NCI-H2196 (cell line): ENCODE measurements around the gene DTNB.
"Not testable (repeated sequence)": the region's sequence is repeated elsewhere in the genome, so short reads cannot be mapped to it uniquely, and the experiment has no call there.

Experiments
- DNase-seq: peaks from one replicate; lab custom pipeline; 2025; ENCODE audit not compliant: unreplicated experiment; lab: John Stamatoyannopoulos, UW

Gene DTNB

DNA sequence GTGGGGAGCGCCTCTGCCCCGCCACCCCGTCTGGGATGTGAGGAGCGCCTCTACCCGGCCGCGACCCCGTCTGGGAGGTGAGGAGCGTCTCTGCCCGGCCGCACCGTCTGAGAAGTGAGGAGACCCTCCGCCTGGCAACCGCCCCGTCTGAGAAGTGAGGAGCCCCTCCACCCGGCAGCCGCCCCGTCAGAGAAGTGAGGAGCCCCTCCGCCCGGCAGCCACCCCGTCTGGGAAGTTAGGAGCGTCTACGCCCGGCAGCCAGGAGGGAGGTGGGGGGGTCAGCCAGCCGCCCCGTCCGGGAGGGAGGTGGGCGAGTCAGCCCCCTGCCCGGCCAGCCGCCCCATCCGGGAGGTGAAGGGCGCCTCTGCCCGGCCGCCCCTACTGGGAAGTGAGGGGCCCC lies 39.6 kb downstream of the DTNB start:
- not testable (repeated sequence) for DNase-seq

DNA sequence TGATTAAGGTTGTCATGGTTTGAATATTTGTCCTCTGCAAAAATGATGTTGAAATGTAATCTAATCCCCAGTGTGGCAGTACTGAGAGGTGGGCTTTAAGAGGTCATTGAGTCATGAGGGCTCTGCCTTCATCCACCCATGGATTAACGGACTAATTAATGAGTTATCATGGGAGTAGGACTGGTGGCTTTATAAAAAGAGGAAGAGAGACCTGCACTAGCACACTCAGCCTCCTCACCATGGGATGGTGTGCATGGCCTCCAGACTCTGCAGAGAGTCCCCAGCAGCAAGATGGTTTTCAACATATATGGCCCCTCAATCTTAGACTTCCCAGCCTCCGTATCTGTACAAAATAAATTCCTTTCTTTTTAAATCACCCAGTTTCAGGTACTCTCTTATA lies 41.0 kb downstream of the DTNB start:
- DNase-seq, result no peak

DNA sequence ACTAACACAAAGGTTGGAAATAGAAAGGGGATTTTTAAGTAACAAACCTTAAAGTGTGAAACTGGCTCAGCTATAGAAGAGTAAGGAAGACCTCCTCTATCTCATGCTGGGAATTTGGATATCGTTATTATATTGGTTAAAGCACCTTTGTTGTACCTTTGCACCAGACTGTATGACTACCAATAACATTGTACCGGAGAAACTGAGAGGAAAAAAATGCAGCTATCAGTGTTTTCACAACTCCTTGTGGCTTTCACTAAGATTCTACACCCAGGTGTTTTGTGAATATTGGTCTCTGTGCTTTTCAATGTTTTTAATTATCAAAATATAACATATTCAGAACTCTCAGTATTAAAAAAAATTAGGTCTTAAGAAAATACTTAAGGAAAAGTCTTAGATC lies 48.7 kb downstream of the DTNB start:
- no peak for DNase-seq

DNA sequence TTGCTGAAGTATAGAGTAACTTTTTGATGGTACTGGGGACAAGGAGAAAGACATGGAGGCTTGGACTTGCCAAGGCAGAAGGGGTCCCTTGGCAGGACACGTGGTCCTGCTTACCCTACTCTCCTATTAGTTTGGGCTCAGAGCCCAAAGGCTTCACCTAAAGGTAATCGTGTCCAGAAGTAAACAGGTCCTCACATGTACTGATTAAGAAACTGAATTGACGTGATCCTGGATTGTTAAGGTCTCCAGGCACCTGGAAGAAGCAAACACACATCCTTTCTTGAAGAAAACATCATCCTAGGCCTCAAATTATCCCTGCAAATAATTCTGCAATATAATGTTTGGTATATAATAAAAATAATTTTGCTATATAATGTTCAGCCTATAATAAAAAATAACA lies 50.0 kb downstream of the DTNB start:
- no peak for DNase-seq

DNA sequence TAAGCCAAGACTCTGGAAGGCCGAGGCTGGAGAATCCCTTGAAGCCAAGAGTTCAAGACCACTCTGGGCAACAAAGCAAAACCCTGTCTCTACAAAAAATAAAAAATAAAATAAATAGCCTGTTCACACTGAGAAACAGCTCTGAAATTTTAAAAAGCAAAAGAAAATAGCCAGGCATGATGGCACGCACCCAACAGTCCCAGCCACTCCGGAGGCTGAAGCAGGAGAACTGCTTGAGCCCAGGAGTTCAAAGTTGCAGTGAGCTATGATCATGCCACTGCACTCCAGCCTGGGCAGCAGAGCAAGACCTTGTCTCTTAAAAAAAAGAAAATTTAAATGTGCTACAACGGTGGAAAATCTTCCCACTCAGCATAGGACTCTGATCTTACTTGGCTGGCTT lies 52.7 kb downstream of the DTNB start:
- no peak for DNase-seq

DNA sequence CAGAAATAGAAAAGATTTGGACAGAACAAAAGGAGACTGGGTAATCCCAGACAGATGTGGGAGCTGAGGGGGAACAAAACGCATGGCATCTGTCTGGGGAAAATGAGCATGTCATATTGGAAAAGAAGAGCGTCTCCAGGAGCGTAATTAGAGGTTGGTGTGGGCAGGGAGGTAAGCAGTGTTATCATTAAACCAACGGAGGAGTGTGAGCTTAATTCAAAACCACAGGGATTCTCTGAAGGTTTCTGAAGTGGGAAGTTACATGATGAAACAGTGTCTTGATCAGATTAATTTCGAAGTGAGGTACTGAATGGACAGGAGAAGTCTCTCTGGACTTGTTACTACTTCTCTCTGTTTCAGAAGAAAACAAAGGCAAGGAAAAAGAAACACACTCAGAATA lies 53.3 kb downstream of the DTNB start:
- peak; percentile 14 for DNase-seq

DNA sequence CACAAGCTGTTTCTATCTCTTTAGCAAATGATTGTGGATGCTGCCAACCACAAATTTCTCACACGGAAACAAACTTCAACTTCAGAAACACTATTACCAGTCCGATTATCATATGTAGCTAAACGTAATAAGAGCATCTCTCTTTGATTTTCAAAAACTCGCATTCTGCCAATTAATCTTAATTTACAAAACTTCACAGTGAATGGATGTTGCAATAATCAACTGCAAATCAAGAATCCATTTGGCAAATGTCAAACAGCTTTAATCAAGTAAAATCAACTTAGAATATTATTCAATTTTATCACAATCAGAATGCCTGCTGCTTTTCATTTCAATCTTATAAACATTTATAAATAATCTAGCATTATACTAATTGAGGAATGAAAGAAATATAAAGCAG lies 54.2 kb downstream of the DTNB start:
- peak; percentile 51 for DNase-seq

DNA sequence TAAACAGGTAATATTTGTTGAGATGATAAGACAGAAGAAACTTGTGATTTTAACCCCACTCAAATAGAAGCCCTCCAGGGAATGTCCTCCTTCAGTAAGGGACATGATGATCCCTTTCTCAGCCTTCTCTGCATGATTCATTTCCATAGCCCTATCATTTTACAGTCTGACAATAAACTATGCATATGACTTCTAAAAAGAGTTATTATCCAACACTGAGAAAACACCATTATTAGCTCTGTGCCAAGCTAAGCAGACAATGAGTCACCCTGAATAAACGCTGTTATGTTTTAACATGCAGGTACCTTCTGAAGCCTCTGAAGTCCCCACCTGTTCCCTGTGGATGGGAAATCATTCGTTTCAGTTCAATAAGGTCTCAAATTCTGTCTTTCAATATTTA lies 54.7 kb downstream of the DTNB start:
- peak; percentile 66 for DNase-seq

DNA sequence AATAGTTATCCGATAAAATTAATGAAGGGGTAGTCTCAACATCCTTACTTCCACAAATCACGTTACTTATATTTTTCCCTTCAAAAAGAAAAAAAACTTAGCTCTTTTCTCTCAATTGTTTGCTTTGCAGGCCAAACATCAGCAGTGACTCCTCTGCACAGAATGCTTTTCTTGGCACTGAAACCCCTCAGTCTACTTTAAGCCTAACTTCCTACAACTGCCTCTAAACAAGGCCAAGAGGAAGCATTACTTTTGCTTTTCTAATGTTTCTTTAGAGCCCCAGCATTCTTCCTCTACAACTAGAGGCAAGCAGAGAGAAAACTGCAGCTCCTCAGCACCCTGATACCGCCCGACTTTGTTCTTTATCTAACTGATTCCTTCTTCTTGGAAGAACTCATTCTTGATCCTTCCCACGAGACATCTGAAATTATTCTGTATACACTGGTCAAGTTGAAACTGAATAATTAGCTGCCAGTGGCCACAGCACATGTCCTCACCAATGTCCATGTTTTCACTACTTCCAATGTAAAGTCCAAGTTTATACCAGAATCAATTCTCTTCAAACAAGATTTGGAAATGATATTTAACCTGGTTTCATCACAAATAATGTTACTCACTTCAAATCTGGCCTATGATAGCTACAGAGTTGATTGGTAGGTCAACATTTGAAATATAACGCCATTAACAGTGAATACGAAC lies 55.3 kb downstream of the DTNB start:
- DNase-seq, result peak; percentile 48

DNA sequence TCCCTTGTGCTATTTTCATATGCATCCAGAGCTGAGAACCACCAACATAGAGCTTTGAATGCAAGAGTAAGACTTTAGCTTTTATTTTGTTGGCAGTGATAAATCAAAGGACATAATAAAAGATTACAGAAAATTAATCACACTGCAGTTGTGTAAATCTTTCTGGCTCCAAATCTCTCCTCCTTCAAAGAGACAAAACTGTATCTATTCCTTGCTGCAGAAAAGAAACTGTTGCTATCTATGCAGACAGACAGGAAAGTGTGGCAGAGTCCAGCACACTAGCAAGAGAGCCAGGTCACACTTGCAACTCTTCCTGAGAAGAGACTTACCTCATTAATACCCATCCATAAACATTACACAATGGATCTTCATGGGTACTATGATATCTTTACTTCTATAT lies 57.5 kb downstream of the DTNB start:
- no peak for DNase-seq

DNA sequence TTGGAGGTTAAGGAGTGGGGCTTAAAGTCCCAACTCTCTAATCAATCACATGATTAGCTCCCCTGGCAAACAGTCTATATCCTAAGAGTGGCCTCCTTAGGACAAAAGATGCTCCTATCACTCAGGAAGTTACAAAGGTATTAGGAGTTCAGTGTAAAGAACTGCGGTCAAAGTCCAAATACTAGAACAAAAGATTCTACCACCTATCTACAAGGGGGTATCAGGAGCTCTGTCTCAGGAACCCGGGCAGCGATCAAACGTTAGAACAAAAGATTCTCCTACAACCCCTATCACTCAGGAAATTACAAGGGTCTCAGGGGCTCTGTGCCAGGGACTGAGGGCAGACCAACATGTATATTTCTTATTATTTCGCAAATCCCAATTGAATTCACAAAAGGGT lies 58.0 kb downstream of the DTNB start:
- no peak for DNase-seq

DNA sequence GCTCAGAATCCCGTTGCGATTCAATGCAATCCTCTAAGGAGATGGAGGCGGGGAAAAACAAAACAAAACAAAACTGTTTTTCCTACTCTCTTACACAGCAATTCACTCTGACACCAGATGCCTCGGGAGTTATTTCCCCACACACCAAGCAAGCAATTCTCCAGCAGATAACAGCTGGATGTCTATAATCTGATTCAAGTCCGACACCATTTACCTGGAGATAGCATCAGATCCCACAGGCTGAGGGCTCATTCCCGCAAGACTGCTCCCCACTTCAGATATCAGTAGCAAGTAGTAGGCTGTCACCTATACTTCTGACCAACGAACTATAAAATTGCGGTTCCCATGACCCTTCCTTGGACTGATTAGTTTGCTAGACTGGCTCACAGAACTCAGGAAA lies 58.7 kb downstream of the DTNB start:
- DNase-seq, result no peak

DNA sequence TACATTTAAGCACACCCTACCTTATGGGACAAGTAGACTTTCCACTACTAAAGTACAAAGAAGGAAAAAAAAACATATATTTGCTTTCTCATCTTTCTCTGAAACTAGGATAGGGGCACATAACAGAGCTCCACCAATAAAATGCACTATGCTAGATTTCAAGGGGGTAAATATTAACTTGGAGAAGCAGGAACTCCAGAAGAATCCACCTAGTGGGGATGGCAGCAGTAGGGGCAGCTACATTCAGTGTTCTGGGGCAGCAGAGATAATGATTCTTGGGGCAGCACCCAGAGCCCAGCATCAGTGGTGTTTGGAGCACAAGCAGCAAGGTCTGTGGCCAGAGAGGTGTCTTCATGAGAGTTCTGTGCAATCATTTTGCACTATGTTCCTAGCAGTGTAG lies 64.7 kb downstream of the DTNB start:
- no peak for DNase-seq

DNA sequence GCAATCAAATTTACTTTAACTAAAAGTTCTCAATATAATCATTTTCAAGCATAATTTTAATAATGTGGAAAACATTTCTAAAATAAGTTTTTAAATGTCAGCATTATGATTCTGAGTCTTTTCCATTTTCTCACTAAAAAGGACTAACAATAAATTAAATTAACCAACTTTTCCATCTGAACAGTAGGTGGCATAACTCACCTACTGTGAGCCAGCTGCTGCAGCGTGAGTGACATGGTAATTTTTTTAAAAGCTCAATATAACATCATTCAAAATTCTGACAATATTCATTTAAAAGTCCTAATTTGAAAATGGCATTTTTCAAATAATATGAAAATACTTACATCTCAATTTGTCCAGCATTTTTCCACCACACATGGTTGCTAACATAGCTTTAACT lies 66.5 kb downstream of the DTNB start:
- peak; percentile 24 for DNase-seq

DNA sequence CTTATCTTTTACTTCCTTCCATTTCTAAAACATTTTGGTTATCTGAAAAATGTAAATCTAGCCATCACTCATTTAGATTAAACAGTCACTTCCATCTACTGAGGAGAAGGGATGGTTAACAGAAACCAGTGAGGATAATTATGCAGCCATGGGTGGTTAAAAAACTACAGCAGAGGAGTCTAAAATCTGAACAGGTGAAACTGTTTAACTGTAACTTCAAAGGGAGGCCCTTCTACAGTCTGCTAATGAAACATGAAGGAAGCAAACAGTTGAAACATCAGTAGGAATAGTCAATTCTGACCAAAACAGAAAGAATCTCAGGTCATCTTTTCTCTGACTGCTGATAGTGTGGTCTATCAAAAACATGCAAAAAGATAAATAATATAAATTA lies 71.0 kb downstream of the DTNB start:
- no peak for DNase-seq

DNA sequence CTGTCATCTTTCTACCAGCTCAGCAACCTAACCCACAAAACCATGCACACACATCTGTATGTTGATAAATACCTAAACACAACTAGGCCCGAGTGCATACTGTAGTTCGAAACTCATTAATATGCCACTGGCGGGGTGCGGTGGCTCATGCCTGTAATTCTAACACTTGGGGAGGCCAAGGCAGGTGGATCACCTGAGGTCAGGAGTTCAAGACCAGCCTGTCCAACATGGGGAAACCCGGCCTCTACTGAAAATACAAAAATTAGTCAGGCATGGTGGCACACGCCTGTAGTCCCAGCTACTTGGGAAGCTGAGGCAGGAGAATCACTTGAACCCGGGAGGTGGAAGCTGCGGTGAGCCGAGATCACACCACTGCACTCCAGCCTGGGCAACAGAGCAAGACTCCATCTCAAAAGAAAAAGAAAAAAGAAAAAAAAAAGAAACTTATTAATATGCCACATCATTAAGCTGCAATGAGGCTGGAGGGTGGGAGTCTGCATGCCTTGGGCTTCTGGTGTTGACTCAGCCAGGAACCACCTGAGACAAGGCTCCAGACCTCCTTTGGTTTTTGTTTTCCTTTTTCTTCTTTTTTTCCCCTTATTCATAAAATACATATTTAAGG lies 71.6 kb downstream of the DTNB start:
- DNase-seq, result not testable (repeated sequence)

DNA sequence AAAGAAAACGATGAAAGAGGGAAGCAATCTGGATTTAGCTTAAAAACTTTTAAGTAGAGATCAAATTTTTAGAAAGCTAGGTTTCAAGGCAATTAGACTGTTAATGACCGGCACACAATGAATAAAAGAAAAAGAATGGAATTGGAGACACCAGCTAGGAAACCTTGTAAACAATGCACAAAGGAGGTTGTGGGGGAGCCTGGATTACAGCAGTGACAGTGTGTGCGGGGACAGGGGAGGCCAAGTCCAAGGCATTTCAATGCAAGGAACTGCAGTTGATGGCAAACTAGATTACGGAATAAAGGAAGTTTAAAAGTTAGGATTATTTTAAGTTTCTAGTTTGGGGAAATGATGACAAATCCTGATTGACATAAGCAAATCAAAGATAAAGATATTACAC lies 74.5 kb downstream of the DTNB start:
- no peak for DNase-seq

DNA sequence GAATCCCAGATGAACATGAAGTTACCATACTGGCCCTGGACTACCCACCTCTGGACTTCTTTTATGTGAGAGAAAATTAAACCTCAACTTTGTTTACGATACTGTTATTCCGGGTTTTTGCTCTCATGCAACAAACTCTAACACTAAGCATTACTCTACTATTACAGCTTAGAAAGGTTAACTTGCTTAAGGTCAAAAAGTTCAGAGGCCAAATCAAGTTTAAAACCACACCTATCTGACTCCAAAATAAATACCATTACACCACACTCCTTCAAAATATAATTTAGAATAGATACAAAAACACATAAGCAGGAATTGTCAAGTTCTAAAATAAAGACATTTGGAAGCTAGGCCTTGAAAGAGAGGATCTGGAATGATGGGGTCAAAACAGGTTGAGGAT lies 75.0 kb downstream of the DTNB start:
- no peak for DNase-seq

DNA sequence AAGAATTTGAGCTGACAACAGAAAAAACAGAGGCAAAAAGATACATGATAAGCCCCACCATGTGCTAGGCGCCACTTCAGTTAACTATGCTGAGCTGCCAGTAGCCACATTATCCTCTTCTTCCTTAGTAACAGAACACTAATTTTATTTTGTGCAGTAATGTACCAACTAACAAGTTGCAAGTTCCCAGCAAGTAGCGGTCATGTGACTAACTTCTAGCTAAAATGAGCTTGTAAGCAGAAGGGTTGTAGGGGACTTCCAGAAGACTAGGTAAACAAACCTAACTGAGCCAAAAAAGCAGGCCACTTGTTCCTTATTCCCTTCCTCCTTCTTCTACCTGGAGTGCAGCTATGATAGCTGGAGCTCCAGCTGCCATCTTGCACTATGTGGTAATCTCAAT lies 75.5 kb downstream of the DTNB start:
- no peak for DNase-seq

DNA sequence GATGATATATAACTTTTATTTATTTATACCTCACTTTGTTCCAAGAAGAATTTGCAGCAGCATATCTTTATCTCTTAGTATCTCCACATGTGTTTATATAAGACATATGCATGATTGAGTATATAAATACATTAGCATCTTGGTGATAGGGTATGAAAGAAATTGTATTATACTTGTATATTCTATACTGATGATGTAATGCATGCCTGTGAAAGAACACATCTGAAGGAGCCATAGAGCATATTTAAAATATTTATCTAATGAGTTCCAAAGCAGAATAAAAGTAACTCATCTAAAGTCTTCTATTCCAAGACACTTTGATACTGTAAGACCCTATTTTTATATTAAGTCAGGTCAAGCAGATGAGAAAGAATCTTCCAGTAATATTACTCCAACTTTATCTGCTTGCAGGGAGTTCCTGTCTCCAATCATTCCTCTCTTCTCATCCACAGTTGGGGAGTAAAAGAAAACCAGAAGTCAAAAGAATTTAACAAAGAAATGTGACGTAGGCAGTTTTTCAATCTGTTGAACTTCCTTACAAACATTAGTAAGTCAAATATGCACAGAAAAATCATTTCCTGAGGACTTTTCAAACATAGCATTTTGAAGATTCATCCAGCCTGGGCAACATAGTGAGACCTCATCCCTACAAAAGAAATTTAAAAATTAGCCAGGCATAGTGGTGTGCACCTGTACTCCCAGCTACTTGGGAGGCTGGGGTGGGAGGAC lies 76.7 kb downstream of the DTNB start:
- no peak for DNase-seq

DNA sequence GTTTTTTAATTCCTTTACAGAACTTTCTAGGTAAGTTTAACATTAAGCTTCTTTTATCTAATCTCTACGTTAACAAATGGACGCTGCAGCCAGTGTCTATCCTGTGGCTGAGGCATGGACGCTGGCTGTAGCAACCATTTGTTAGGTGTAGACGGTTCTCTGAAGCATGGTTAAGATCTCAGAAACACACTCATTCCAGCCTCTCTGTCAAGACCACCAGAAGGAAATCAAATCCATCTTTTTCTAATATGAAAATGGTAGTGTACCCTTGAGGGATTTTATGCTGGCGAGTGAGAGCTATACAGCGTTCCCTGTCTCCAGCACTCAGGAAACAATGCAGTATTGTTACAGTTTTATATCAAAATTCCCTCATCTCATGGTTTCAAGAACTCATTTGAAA lies 78.0 kb downstream of the DTNB start:
- no peak for DNase-seq

DNA sequence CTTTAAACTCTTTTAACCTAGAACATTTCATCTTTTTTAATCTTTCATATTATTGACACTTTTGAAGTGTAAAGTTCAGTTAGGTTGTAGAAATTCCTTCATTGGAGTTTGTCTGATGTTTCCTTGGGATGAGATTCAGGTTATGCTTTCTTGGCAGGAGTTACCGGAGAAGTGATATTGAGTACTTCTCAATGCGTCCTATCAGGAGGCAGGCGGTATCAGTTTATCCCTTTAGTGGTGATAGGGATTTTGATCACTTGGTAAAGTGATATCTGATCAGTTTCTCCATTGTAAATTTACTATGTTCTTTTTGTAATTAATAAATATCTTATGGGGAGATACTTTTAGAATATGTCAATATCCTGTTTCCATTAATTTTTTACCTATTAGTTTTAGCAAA lies 78.4 kb downstream of the DTNB start:
- no peak for DNase-seq
